NCI-H1105 treated with DMSO at 0.1 percent for 48 hours (cell line): Measurements from ENCODE around the gene FAT1.
A peak's percentile ranks its signal among the peaks of the same experiment; 100 is the strongest.

ENCODE experiments used
- DNase-seq: peaks from one replicate; lab custom pipeline; 2025; lab: John Stamatoyannopoulos, UW

FAT1 gene

DNA sequence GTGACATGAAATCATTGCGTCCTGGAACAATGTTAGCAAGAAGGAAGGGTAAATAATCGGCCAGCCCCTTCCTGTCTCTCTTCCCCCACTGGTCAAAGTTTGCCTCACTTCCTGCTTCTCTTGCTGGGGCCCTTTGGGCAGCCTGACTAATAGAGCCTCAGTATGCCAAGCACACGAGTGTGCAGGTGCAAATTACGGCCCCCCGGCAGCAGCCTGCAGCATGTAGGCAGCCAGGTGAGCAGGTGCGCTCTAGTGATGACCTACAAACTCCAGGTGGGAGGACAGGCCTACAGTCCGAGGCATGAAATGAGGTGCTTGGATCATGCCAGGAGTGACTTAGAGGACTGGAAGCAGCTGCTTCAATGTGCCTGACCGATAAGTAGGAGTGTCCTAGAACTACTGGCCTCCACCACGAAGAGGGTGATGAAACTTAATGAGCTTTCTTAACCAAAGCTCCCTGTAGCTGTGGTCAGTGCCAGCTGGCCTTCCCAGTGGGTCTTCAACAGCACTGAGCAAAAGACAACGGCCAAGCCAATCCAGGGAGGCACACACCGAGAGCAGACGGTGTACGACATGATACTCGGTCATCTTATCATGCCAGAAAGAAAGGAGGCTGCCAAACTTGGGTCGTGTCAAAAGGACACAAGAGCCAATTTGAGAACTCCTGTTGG, 26.1 kb upstream of the FAT1 start:
- no peak for DNase-seq

DNA sequence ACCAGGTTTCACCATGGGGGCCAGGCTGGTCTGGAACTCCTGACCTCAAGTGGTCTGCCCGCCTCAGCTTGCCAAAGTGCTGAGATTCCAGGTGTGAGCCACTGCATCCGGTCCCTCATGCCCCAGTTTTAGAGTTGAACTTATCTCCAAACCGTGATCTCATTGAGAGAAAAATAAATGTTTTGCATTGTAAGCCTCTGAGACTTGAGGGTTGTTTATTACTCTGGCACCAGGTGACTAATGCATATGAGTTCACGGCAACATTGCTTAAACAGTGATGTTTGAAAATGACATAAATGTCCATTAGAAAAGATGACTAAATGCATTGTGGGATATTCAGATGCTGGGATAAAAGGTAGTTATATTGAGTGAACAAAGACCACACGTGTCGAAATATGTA, 22.9 kb upstream of the FAT1 start:
- no peak for DNase-seq

DNA sequence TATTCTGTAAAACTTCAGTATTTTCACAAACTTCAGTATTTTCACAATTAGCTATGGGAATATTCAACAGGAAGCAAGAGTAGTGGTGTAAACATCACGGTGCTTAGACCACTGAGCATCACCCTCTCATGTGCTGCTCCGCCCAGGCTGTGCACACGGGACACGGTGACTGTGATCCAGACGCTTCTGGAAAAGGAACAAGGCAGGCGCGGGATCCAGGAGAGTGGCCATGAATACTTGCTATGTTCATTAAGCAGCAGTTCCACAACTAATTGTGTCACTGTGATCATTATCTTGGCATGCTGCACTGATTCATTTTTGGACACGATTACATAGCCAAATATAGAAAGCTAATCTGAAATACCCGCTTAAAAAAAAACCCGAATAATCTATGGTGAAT, 19.6 kb upstream of the FAT1 start:
- no peak for DNase-seq

DNA sequence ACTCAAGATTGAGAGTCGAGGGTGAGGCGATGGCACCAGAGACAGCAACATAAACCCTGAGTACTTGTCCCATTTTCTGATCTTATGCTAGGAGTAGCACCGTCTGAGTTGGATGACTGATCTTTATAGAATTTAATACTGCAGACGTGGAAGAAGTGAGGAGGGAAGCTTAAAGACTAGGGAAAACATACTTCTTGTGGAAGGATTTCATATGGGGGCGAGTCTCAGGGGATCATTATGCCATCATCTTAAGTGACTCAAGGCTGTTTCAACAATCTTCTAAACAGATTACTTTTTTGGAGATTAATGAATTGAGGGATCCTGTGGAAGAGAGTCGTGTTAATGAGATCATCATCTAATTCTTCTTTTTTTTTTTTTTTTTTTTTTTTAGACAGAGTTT, 17.2 kb upstream of the FAT1 start:
- no peak for DNase-seq

DNA sequence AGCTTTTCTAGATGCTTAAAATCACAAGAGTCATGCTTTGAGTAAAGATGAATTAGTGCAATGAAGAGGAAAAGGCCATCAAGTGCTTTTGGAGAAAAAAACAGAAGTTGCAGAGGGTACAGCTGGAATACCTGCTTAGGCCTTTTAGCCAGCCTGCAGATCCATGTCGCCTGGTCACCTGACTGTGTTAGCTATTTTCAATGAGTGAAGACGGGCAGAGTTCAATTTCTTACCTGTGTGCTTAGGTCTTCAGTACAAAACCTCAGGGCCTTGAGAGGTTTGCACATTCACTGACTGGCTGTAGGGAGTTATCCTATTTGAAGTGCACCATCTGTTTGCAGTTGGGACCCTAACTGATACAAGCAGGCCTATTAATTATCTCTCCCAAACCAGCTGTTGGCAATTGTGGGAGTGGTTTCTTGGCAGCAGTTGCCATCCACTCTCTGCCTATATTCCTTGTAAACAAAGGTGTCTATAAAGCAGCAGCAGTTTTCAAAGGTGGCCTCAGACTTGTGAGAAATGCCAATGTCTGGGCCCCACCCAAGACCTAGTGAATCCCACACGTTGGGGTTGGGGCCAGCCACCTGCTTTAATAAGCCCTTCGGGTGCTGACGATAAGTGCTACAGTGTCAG, 16.3 kb upstream of the FAT1 start:
- DNase-seq: peak; percentile 85

DNA sequence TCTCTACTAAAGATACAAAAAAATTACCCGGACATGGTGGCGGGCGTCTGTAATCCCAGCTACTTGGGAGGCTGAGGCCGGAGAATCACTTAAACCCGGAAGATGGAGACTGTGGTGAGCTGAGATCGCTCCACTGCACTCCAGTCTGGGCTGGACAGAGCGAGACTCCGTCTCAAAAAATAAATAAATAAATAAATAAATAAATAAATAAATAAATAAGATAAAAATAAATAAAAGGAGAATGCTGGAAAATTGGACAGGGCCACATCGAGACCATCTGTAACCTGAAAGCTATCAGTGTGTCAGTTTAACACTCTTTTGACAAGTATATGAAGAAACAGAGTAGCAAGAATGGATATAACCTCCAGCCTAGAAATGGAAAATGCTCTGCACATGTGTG, 15.7 kb upstream of the FAT1 start:
- DNase-seq: no peak

DNA sequence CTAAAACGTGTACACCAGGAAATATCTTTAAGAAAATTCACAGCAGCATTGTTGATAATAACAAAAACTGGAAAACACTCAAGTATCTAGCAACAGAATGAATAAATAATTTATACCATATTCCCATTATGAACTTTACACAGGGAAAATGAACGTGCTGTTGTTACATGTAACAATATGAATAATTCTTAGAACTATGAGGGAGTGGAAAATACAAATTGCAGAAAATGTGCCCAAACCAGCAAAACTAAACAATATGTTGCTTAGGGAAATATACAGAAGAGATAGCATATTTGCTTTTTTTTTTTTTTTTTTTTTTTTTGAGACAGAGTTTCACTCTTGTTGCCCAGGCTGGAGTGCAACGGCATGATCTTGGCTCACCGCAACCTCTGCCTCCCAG, 14.8 kb upstream of the FAT1 start:
- no peak for DNase-seq

DNA sequence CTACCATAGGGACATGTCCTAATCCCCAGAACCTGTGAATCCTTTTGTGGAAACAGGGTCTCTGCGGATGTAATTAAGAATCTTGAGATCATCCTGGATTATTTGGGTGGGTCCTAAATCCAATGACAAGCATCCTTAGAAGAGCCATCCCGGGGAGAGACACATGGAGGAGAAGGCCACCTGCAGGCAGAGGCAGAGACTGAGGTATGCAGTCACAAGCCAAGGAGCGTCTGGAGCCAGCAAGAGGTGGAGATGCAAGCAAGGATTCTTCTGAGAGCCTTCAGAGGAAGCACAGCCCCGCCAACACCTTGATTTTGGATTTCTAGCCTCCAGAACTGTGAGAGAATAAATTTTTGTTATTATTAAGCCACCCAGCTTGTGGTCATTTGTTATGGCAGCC, 13.8 kb upstream of the FAT1 start:
- no peak for DNase-seq

DNA sequence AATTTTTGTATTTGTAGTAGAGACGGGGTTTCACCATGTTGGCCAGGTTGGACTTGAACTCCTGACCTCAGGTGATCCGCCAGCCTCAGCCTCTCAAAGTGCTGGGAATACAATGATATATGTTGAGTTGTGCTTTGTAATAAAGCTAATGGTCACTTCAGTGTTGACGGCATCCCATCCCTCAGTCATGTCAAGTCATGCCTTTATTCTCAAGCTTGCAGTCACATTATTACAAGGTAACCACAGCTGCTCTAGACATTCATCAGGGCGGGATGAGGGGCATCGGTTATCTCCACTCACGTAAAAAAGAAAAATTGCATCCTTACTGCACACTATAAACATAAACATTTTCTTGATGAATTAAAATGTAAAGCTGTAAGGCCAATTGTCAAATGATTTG, 12.8 kb upstream of the FAT1 start:
- no peak for DNase-seq

DNA sequence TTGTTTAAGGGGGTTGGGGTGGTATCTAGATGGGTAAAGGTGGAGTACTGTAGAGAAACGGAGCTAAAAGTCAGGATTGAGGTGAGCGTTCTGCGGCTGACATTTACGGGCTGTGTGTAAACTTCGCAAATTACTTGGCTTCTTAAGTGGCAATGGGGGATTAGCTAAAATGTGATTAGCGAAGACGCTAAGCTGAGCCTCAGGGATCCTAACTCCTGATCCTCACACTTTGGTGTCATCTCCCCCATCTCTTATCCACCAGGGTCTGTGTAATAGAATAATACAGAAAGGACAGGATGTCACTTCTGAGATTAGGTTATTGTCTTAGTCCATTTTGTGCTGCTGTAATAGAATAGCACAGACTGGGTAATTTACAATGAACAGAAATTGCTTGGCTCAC, 10.6 kb upstream of the FAT1 start:
- DNase-seq: no peak

DNA sequence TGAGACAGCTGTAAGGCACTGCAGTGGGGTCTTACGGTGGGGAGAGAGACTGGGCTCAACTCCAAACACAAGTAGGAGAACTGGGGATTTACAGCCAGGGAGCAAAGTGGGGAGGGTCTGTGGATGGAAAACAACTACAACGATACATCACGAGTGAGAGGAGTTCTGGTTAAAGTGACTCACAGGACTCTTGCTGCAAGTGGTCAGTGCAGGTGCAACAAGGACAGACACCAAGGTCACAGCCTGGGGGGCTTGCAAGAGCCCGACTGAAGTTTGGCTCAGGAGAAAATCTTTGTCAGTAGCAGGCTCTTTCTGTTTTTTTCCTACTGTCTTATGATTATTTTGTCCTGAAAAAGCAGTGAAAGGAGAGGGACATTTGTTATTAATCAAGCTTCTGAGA, 10.1 kb upstream of the FAT1 start:
- DNase-seq: no peak

DNA sequence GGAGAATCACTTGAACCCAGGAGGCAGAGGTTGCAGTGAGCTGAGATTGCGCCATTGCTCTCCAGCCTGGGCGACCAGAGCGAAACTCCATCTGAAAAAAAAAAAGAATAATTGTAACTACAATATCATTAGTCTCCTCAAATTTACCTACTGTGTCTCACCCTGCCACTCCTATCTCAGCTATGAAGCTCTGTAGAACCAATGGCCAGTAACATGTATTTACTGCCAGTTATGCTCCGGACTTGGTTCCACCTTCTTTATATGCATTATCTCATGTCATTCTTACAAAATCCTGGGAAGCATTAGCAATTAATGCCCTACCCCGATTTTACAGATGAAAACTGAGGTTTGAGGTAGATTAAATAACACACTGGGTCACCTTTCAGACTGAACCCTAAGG, 7.0 kb upstream of the FAT1 start:
- DNase-seq: no peak

DNA sequence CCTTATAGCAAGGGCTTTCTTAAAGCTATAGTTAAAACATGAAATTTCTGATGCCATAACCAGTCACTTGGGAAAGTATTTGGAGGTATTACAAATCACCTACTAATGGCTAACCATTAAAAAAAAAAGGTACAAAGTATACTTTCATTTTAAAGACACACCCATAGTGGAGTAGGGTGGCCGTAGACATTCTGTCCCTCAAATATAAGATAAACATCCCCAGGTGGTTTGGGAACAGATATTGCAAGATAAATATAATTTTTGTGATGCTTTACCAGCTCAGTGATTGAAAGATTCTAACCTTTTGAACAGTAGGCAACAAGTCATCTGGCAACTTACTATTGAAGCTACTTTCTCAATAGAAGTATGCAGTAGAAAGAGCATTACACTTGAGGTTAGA, 6.2 kb upstream of the FAT1 start:
- DNase-seq: no peak

DNA sequence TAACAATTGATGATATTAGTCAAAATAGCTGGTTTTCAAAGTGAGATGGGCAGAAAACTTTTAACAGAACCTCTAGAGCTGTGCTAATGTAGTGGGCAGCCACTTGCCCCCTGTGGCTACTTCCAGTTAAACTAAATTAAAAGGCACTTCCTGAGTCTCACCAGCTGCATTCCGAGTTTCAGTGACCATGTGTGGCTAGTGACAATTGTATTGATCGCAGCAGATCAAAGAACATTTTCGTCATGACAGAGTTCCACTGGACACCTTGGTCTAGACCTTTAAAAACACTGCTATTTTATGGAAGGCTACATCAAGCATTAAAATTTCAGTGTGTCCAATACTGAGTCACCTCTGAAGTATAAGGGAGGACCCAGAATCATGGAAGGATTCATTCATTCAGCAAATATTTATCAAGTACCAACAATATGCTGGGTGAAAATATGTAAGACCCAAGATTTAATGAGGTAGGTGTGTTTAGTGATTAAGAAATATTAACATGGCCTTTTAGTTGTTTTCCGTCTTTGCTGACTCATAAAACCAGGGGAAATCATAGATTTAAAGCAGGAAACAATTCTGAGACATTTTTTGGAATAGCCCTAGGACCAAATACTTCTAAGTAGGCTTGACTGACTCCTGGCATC, 5.1 kb upstream of the FAT1 start:
- no peak for DNase-seq

DNA sequence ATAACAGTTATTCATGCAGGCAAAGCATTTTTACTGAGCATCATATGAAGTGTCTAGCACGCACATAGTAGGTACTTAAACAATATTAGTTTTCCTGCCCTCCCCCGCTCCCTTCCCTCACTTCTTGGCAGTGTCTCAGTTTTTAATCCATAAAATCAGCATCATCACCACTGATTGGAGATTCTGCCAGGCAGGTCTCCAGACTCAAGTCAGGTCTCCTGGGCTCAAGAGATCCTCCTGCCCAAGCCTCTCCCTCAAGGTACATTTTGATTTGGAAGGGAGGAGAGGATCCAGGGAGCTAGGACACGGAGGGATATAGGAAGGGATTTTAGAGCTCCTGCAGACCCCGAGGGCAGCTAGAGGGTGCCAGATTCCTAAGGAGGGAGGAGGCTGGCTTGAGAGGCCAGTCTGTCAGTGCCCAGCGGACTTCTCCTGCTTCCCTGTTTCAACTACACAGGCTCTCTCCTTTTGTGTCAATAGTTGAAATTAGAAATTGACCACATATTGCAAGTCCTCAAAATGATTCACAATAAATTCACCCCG, 4.4 kb upstream of the FAT1 start:
- no peak for DNase-seq

DNA sequence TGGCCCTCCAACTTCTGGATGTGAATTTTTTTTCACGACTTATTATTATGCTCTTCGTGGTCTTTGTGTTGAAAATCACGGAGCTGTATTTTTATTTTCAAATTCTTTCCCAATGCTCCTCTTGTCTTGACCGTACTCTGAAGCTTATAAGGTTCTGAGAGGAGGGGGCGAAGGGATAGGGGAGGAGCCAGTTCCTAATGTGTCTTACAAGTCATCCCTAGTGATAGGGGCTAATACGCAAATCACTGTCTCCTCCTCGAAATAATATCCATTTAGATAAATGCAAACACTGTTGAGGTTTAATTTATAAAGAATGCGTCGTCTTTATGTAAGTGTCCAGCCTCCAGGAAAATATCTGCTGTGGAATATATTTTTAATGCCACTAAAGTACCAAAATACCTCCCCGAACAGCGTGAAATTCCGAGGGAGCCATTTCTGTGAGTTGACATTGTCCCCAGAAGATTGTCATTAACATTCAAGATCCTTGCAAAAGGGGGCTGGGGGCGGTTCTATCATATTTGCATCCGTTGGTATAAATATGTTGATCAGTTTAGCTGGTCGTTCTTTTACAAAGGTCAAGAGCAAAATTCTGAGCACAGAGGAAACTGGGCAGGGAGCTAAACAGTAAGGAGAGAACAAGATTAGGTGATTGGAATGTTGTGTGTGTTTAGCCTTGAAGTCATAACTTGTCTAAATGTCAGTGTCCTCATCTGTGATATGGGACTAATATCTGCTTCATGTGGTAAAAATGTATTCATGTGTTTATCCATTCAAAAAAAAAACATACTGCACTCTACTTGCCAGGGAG, 3.7 kb upstream of the FAT1 start:
- DNase-seq: no peak

DNA sequence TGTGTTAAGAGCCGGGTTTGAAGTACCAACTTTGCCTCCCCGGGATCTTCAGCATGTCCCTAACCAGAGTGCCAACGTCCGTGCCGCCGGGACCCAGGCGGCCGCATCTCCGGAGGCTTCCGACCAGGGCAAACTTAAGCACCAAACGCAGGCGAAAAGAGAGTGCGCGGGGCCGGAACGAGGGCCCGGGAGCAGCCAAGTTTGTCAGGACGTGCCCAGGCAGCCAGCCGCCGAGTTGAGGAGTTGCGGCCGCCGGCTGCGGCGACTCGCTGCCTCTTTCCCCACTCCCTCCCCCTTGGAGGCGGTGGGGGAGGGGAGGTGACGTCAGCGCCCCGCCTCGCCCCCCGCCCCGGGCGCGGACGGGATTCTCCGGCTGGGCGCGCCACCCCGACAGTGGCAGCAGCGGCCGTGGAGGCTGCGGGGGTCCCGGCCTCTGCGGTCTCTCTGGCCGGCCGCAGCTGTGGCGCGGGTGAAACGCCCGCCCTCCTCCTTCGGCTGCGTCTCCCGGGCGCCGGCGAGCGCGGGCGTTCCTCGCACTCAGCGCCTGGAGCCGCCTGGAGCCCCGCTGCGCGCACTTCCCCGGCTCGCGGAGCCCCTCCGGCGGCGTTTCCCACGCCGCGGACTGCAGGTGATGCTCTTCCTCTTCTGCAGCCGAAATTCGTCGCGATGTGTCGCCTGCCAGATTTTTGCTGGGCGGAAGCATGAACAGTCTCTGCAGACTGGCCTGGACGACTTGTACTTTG, 2.9 kb upstream of the FAT1 start:
- peak; percentile 57 for DNase-seq

DNA sequence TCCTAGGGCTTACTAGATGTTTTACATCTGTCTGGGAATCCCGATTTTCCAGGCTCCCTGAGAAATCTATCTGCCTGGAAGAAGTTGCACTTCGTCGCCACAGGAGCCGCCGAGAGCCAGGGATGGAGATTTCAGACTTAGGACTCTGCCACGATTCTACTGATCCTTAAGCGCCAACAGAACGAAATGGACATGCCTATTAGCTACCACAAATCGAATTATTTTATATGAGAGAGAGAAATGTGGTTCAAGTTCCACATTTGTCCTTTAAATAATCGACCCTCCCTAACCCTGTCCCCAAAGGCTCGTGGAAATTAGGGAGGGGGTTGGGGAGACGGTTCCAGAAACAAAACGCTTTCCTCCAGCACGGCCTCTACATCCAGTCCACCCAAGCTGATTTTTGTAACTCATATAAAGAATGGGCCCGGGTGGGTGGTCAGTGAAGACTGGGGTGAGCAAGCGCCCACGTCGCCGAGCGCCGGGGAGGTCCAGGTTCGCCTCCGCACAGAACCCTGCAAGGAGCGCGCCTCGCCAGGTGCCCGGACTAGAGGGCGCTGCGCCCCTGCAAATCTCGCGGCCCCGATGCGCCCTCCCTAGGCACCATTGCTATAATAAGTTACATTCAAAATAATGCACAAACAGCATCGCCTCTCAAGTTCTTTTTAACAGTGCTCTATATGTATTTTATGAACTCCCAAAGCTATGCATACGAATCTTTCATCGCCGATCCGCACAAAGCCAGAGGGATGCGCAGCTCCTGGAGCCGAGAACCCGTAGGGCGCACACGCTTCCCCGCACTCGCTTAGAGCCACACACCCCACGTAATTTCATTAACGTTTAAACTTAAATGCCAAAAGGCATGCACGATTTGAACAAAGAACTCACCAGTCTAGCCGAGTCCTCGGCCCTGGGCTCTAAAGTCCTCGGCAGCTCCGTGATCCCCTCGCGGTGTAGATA, 2.1 kb upstream of the FAT1 start:
- DNase-seq: peak; percentile 54

DNA sequence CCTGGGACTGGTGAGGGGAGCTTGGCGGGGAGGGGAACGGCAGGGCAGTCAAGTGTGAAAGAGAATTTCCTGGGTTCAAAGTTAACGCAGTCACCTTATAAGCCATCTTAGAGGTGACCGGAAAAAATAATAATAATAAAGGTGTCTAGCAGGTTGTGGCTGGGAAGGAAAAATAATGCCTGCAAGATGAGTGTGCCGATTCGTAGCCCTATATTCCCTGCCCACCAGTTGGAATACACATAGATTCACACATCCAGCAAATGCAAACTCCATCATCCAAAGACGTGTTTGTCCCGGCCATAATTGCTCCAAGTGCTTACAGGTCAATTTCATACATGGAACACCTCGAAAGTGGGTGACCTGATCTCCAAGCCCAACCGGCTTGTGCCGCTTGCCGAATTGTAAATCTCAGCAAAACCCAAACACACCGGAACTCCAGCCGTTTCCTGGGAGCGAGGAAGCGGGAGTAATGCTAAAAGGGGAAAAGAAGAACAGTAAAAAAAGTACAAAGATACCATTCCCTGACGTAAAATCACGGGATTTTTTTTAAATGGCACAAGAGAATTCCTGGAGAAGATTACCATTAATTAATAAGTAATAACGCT, 1.3 kb upstream of the FAT1 start:
- DNase-seq: peak; percentile 14
